Skeletal muscle cell (primary cell): ENCODE data around the gene TSC2.

ENCODE experiments used
- DNase-seq: peaks from one replicate; pipeline ENCODE4 v3.0.0-alpha.2; 2010; ENCODE audit warnings: low read depth
- H3K4me3 ChIP-seq: 2 replicates; pipeline ENCODE4 v1.5.1; 2011; ENCODE audit warnings: low read depth, mild to moderate bottlenecking, control low read depth, low read length, moderate library complexity

Gene TSC2

DNA sequence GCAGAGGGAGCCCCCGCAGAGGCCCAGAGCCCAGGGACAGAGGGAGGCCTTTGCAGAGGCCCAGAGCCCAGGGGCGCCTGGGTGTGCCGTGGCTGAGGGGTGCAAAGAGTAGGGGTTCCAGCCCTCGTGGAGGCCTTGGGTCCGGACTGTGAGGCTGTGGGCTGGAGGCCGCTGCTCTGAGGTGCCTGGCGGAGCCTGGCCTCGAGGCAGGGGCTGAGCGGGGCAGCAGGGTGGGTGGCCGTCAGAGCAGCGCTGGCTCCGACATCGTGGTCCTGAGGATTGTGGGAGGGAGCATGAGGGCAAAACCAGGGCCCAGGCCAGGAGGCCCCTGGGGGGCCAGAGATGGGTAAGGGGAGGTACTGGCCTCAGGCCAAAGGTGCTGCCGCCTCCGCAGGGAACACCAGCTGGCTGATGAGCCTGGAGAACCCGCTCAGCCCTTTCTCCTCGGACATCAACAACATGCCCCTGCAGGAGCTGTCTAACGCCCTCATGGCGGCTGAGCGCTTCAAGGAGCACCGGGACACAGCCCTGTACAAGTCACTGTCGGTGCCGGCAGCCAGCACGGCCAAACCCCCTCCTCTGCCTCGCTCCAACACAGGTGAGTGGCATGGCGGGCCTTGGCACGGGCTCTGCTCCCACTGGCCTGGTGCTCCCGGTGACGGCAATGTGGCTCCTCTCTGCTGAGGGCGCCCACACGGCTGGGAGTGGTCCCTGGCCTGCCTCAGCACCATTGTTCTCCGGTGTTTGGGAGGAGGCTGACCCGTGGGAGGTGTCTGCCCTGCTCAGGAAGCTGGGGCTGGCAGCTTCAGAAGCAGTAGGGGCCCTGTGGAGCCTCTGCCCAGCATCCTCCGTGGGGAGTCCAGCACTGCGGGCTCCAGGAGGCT lies 33.7 kb downstream of the TSC2 start:
- no peak for DNase-seq
- H3K4me3 ChIP-seq = no peak overlapping the region

DNA sequence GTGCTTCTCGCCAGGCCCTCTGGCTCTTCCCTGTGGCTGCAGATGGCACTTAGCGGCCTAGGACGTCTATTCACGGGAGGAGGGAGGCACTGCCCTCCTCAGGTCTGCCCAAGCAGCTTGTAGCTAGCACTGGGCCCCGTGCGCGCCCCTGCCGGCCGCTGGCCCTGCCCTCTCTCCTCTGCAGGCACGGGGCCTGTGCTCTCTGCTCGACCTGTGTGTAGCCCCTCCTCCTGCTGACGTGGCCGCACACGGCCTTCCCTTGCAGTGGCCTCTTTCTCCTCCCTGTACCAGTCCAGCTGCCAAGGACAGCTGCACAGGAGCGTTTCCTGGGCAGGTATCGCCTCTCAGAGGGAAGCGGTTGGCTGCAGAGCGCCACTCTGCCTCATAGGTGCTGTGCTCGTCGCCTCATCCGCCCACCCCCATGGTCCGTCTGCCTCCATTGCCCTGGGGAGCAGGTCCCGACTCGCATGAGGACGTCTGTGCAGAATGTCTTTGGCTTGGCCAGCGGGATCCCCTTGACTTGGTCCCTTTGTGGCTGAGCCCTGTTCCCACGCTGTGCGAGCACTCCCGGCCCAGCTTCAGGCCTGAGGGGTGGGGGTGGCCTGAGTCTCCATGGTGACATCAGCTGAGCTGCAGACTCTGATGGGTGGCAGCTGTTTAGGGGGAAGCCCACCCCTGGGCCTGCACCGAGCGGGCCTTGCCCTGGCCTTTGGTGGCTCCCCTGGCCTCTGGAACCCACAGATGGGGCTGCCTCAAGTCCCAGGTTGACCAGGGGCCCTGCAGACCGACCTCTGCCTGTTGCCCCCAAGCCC lies 34.6 kb downstream of the TSC2 start:
- no peak overlapping the region for H3K4me3 ChIP-seq
- DNase-seq = no peak

DNA sequence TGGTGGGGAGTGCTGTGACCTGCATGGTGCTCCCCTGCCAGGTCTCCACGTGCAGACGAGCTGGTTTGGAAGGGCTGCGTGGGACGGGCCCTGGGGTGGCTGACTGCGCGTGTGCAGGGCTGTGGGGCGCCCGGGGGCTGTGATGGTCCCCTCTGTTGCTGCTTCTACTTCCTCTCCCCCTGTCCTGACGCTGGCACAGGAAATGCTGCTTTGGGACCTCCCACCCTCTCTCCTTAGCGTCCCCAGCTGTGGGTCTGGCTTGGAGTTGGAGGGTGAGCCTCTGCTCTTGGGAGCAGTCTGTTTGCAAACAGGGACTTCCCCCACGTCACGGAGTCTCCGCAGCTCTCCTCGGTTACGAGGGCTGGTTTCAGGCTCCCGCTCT lies 35.2 kb downstream of the TSC2 start:
- no peak overlapping the region for H3K4me3 ChIP-seq
- no peak for DNase-seq

DNA sequence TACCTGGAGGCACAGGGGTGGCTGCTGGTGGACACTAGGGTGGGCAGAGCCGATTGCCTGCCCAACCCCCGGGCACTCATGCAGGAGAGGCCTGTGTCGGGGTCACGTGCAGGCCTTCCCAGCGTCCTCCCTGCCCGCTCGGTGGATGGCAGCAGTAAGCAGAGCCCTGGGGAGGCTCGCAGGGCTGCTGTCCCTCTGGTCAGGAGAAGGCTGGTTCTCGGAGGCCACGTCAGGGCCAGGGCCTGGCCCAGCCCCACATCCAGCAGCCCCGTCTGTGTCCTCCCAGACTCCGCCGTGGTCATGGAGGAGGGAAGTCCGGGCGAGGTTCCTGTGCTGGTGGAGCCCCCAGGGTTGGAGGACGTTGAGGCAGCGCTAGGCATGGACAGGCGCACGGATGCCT lies 35.6 kb downstream of the TSC2 start:
- no peak overlapping the region for H3K4me3 ChIP-seq
- no peak for DNase-seq

DNA sequence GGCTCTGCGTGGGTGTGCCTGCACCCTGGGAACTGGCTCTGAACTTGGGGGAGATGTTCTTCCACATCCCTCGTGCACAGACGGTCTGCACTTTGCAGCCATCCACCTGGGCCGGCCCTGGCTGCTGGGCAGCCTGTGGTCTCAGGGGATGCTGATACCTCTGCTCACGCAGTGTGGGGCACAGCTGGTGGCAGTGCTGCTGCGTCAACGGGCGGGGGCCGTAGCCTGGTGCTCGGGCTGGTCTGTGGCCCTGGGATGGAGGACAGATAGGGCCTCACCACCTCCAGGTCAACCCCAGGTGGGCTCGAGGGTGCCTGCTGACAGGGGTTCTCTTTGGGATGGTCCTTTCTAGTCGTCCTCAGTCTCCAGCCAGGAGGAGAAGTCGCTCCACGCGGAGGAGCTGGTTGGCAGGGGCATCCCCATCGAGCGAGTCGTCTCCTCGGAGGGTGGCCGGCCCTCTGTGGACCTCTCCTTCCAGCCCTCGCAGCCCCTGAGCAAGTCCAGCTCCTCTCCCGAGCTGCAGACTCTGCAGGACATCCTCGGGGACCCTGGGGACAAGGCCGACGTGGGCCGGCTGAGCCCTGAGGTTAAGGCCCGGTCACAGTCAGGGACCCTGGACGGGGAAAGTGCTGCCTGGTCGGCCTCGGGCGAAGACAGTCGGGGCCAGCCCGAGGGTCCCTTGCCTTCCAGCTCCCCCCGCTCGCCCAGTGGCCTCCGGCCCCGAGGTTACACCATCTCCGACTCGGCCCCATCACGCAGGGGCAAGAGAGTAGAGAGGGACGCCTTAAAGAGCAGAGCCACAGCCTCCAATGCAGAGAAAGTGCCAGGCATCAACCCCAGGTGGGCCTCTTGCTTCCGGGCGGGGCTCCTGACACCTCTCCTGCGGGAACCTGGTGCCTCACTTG lies 36.3 kb downstream of the TSC2 start:
- no peak overlapping the region for H3K4me3 ChIP-seq
- DNase-seq = no peak

DNA sequence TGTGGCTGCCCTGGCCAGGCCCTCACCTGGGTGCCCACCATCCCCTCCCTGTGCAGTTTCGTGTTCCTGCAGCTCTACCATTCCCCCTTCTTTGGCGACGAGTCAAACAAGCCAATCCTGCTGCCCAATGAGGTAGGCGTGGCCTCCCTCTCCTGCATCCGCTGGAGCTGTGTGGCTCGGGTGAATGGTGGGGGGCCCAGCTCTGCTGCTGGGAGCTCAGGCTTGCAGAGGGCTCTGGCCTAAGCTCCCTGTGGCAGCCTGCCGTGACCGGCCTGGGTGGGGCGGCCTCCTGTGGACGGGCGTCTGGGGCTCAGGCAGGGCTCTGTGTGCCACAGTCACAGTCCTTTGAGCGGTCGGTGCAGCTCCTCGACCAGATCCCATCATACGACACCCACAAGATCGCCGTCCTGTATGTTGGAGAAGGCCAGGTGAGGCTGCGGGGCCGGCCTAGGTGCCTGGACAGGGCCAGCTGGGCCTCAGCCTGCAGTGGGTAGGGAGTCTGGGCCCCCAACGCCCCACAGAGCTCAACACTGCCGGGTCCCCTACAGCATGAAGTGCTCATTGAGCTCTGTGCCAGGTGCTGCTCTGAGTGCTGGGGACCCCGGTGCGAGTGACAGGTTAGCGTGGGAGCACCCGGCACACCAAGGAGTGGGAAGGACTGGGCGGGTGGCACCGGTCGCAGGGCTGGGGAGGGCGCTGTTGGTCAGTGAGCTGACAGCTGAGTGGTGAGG lies 37.3 kb downstream of the TSC2 start:
- no peak overlapping the region for H3K4me3 ChIP-seq
- DNase-seq = no peak

DNA sequence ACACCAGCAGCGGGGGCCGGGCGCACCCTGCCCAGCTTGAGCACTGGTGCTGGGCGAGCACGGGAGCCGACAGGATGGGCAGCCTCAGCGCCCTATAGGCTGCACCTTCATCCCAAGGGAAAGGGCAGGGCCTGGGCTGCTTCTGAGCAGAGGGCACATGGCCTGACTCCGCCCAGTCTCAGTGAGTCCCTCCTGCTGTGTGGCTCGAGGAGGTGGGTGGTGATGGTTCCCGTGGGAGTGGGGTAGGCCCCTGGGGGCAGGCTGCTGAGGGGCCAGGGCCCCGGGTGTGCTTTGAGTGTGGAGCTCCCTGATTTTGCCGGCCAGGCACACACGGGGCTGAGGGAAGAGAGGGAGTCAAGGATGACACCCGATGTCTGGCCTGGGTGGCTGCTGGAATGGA lies 37.9 kb downstream of the TSC2 start:
- no peak overlapping the region for H3K4me3 ChIP-seq
- no peak for DNase-seq

DNA sequence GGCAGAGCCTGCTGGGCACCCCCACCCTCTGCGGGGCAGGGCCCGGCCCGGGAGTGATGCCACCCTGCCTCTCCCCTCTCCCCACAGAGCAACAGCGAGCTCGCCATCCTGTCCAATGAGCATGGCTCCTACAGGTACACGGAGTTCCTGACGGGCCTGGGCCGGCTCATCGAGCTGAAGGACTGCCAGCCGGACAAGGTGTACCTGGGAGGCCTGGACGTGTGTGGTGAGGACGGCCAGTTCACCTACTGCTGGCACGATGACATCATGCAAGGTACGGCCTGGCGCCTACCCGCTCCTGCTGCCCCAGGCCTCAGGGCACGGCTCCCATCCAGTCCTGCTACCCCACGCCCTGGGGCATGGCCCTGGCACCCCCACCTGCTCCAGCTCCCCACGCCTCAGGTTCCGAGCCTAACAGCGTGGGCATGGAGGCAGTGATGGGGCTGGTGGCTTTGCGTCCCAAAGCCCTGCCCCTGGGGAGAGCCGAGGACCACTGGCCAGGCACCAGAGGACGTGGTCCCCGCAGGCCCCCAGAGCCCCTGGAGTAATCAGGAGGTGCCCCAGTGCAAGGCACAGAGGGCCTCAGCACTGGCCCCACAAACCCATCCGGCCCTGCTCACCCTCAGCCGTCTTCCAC lies 38.4 kb downstream of the TSC2 start:
- H3K4me3 ChIP-seq = no peak overlapping the region

DNA sequence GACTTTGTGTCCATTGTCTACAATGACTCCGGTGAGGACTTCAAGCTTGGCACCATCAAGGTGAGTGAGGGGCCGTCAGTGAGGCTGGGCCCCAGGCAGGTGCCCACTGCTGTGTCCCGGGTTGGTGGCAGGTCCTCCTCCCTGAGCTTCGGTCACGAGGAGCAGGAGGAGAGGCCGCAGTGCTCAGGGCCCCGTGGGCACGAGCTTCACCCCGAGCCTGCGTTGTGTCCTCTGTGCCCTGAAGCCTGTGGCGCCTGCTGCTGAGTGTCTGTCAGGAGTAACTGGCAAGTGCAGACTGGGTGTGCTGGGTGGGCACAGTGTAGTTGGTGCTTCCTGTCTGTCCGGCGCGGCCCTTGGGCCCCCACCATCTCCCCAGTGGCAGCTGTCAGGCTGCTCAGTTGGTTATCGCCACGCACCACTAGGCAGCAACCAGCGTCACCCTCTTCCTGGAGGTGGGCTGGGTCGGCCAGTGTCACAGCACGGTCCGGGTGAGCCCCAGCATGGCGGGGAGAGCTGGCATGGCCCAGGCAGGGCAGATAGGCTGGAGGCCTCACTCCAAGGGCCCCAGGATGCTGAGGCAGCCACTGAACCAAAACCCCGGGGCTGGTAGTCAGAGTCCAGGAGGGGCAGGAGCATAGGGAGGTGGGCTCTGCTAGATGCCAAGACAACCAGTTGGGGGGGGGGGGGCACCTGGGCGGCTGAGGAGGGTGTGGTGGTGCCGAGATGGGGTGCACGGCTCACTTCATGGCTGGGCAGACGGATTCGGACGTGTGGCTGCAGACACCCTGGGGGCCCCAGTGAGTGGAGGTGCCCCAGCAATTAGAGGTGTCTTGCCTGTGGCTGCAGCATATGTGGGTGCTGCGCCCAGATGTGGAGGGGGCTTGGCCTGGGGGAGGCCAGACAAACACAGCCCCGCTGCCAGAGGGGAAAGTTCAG lies 39.3 kb downstream of the TSC2 start:
- DNase-seq = no peak
- no peak overlapping the region for H3K4me3 ChIP-seq

More for the DNA sequence above, 38.4 kb downstream of the TSC2 start:
- DNase-seq = no peak

DNA sequence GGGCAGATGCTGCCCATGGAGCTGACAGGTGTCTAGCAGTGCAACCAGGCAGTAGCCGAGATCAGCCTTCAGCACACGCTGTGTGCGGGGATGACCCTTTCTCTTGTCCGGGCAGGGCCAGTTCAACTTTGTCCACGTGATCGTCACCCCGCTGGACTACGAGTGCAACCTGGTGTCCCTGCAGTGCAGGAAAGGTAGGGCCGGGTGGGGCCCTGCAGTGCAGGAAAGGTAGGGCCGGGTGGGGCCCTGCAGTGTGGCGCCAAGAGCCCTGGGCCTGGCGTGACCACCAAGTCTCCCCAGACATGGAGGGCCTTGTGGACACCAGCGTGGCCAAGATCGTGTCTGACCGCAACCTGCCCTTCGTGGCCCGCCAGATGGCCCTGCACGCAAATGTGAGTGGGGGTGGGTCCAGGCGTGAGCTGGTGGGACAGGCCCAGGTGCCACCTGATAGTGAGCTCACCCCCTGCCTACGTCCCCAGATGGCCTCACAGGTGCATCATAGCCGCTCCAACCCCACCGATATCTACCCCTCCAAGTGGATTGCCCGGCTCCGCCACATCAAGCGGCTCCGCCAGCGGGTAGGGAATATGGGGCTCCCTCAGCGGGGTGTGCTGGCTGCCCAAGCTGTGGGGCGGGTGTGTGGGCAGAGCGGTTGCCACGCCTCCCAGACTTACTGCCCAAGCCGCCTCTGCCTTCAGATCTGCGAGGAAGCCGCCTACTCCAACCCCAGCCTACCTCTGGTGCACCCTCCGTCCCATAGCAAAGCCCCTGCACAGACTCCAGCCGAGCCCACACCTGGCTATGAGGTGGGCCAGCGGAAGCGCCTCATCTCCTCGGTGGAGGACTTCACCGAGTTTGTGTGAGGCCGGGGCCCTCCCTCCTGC lies 40.2 kb downstream of the TSC2 start:
- no peak overlapping the region for H3K4me3 ChIP-seq
- DNase-seq = no peak

DNA sequence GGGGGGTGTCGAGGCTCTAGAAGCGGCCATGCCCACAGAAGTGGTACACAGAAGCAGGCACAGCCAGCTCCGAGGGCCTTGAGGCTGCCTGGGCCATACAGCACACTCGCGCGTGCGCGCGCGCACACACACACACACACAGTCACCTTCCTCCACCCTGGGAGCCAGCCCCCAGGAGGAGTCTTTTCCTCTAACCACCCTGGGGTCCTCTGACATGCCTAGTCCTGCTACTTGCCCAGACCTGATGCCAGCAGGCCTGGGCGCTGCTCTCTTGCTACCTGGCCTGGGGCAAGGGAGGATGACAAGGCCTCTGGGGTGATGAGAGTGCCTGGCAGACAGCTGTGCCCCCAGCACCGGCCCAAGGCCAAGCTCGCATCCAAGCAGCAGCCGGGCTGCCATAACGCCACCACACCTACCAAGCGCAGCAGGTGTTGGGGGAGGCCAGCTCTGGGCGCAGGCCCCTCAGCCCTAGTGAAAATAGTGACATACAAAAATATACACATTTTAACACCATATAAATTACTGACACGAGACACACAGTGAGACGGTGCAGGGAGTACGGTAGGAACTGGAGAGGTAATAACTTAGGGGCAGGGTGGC lies 41.1 kb downstream of the TSC2 start:
- no peak for DNase-seq
- H3K4me3 ChIP-seq = no peak overlapping the region

DNA sequence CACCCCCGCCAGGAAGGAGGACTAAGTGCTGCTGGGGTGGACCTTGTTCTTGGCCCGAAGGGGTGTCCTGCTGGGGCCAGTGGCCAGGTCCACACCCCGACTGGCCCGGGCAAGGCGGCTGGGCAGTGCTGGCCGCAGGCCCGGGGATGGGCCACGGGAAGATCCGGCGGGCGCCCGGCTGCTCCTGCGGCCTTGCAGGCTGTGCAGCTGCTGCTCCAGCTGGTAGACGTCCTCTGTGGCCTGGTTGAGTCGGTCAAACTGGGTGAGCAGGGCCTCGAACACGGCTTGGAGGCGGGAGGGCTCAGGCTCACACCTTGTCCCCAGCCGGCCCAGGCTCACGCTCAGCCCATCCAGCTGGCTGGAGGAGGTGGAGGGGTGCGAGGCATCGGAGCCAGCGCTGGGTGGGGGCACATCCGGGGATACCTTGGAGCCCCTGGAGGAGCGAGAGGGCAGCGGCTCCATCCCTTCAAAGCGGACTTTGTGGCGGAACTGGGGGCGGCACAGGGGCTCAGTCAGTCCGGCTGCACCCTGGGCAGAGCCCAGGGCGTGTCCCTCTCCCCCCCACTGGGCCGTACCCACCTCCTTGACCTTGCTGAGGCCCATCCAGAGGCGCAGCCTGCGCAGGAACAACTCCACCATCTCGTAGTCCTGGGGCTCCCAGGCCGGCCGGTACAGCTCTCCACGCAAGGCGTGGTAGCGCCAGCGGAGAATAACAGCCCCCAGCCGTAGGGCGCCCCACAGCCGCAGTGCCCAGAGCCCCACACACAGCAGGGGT lies 42.1 kb downstream of the TSC2 start:
- DNase-seq = no peak
- H3K4me3 ChIP-seq = no peak overlapping the region

DNA sequence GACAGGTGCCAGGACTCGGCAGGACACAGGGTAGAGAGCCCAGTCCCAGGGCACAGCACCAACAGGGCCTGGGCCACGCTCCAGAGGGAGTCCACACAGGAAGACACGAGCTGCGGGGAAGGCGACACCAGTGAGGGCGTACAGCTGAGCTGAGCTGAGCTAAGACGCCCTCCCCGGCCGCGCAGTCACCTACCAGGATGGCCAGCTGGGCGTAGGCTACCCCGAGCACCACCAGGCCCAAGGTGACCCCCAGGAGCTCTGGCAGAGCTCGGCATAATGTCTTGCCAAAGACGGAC lies 42.6 kb downstream of the TSC2 start:
- DNase-seq = no peak
- no peak overlapping the region for H3K4me3 ChIP-seq

DNA sequence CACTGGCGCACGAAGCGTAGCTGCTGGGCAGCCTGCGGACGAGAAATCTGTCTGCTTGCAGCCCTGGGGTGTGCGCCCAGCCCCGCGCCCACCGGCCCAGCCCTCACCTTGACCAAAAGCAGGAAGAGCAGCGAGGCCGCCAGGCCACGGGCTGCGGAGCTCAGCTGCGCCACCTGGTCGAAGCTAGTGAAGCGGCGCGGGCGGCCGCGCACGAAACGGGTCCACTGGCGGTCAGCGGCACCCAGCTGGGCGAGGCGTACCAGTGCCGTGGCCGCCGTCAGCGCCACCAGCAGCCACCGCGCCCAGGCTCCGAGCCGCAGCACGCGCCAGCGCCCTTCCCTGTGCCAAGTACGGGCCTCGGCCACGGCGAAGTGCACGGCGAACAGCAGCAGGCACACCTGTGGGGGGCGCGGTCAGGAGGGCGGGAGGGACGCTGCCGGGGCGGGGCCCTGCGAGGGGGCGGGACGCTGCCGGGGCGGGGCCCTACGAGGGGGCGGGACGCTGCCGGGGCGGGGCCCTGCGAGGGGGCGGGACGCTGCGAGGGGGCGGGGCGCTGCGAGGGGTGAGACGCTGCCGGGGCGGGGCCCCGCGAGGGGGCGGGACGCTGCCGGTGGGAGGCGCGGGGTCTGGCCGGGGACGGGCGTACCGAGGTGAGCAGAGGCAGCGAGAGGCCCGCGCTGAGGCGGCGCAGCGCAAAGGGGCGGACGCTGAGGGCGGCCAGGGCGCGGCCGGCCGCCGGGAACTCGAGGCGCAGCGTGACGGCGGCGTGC lies 43.2 kb downstream of the TSC2 start:
- H3K4me3 ChIP-seq = no peak overlapping the region
- DNase-seq = peak; percentile 16

DNA sequence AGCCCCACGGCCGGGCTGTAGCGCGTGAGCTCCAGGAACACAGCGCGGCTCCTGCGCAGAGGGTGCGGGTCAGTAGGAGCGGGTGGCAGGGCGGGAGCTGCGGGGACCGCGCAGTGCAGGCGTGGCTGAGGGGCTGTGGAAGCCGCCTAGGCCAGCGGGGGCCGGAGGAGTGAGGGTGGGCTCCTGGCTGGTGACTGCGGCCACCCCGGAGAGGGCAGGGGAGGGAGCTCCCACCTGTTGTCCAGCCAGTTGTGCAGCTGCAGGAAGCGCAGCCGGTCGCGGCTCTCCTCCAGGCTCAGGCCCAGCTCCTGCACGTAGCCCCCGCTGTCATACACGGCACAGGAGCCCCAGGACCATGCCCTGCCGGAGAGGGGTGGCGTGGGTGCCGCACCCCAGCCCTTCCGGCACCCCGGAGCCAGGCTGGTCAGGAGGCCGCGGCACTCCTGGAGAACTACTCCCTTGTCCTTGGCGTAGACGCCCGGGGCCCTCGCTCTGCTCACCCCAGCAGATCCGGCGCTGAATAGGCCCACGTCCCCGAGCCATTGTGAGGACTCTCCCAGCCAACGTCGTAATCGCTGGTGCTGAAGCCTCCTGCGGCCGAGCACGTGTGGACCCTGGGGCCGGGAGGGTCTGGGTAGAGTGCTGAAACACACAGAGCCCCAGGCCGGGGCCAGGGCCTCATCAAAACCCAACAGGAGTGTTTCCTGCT lies 43.9 kb downstream of the TSC2 start:
- no peak for DNase-seq
- no peak overlapping the region for H3K4me3 ChIP-seq
